Transverse colon (tissue), 4 donors: ENCODE data around the gene POLR2J. TPM values are rescaled to one million over a fixed set of nuclear protein-coding genes. Genes with fewer than 3 reads are reported as not detected.

Source experiments
- DNase-seq: peaks from one replicate; pipeline ENCODE4 v3.0.0-alpha.2; 2019
- H3K27ac ChIP-seq, 4 donors: fragments of 200-600 bp; sonication (generic); 2 replicates each; pipeline ENCODE4 v1.5.1; 2016 to 2018; ENCODE audit warnings: inconsistent platforms in 4 of 4
- H3K27me3 ChIP-seq: fragments of 200-600 bp; sonication (generic); 2 replicates; pipeline ENCODE4 v1.5.1; 2017; ENCODE audit warnings: inconsistent platforms
- H3K36me3 ChIP-seq, 4 donors: fragments of 200-600 bp; sonication (generic); 2 replicates each; pipeline ENCODE4 v1.5.1; 2017 to 2019; ENCODE audit warnings: inconsistent platforms in 4 of 4
- H3K4me1 ChIP-seq, 4 donors: fragments of 200-600 bp; sonication (generic); 2 replicates each; pipeline ENCODE4 v1.5.1; 2017 to 2020; ENCODE audit warnings: inconsistent platforms in 4 of 4
- H3K4me3 ChIP-seq, 4 donors: fragments of 200-600 bp; sonication (generic); 1 replicate in 1 of 4; 2 replicates in 3 of 4; pipeline versions ENCODE4 v1.5.1 to v1.6.1; 2017 to 2019; ENCODE audit warnings: inconsistent platforms in 4 of 4
- H3K9me3 ChIP-seq, 2 donors: fragments of 200-600 bp; sonication (generic); 2 replicates each; pipeline ENCODE4 v1.5.1; 2017 to 2019; ENCODE audit warnings: inconsistent platforms in 2 of 2
- CTCF ChIP-seq, 5 experiments: fragments of 200-600 bp in 3 of 5; fragments of 450-650 bp in 2 of 5; sonication (generic) in 3 of 5; IDR thresholded peaks; 1 replicate in 2 of 5; 2 replicates in 3 of 5; pipeline ENCODE4 v1.5.1; 2016 to 2017; ENCODE audit warnings: antibody characterized with exemption in 5 of 5, inconsistent platforms in 3 of 5, mild to moderate bottlenecking in 2 of 5, moderate library complexity in 1 of 5
- EP300 ChIP-seq: sonication (generic); formaldehyde crosslinking; IDR thresholded peaks from one replicate; pipeline ENCODE4 v1.6.1; 2017; ENCODE audit warnings: antibody characterized with exemption, low read depth
- POLR2A ChIP-seq: fragments of 450-650 bp; IDR thresholded peaks from one replicate; pipeline ENCODE4 v1.6.1; 2016; ENCODE audit warnings: antibody characterized with exemption, mild to moderate bottlenecking, moderate library complexity
- POLR2AphosphoS5 ChIP-seq, 3 donors: sonication (generic); formaldehyde crosslinking; IDR thresholded peaks; one replicate each; pipeline ENCODE4 v1.6.1; 2016; ENCODE audit warnings: antibody characterized with exemption in 3 of 3
- WGBS, 2 donors: methylation state at CpG; one replicate each; pipeline ENCODE4 v1.1.5; 2018; ENCODE audit warnings: low coverage in 1 of 2; 5-methylcytosine and 5-hydroxymethylcytosine counted together
- in situ Hi-C, 4 donors: fragments of 200-750 bp; cut with MboI; loops; one replicate each; pipeline versions ENCODE4 v1.15.0 to v1.15.1; 2017; ENCODE audit warnings: low sequenced_read_pairs in 3 of 4, low pct_ligation_motif_present in 1 of 4, low pct_unique_long_range_greater_than_20kb in 1 of 4
- intact Hi-C: fragments of 100-400 bp; cut with DNase I; formaldehyde crosslinking; loops from one replicate; pipeline ENCODE4 v1.15.1; 2023; ENCODE audit warnings: low total_unique reads
- total RNA-seq, 4 donors: library from RNA; depleted of rRNA; stranded (reverse); fragments of >200 nt; gene quantifications; one replicate each; pipeline ENCODE4 v1.1.0, GENCODE V29; 2016

Gene POLR2J
- total RNA-seq, 4 donors from 2014 or later: 5.4 to 30.3 (median 15.0) TPM

GRCh38 chr7:102434039-102434486 is 44.7 kb downstream of the POLR2J start:
- TF ChIP-seq EP300 (no peak), POLR2A (no peak), CTCF (IDR thresholded peaks at IDR 0.05) (no peak), POLR2AphosphoS5 (IDR thresholded peaks at IDR 0.05) (no peak)
- Histone ChIP-seq H3K9me3 (no peaks in the 10 kb centered on the region), H3K27me3 (no peaks in the 10 kb centered on the region), H3K27ac (peak overlapping the region; percentile 71 to 80 (median 75)), H3K36me3 (no peaks in the 10 kb centered on the region), H3K4me3 (peak overlapping the region; percentile 66 to 81 (median 80)), H3K4me1 (peaks cover 14 to 30% (median 24%) of the 10 kb centered on the region in 4 donors)
- intact Hi-C loops (no loop called here), in situ Hi-C loops (no loop called here)
- WGBS, 2 donors: 0 to 31% methylated on average over 2 to 9 of the region's 9 CpGs
- DNase-seq: no peak

DNA sequence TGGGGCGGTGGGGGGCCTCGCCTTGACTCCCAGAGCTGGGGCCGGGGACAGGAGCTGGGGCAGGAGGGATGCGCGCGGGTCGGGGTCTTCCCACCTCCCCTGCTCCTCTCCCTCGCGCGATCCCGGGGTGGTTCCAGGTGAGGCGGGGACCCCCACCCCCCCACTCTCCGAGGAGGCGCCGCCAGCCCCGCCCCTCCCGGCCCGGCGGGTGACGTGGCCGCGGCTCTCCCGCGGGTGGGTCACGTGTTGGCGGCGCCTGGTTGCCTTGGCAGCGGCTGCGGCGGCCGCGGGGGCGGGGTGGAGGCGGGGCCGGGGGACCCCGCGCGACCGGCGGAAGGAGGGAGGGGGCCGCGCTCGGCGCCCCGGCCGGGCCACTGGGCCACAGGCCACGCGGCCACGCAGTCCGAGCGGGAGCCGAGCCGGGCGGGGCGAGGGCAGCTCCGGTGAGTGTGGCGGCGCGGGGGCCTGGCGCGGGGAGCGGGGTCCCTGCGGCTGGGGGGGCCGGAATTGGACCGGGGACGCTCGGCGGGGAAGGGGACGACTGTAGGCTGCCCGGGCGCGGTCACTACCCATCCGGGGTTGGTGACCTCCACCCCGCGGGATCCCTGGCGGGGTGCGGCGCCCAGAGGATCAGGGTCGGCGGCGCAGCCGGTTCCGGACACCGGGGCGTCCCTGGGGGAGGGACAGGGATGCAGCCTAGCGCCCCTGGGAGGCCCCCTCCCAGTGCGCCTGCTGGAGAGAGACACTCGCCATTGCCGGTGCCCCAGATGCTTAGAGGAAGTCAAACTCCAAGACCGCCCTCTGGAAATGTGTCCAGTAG is 45.3 kb downstream of the POLR2J start, which contains the start of gene ORAI2:
TSS of gene ORAI2 (plus strand) at position 357 of the 820 bp plus-strand sequence. CDS start 5,382 bp downstream, outside the sequence.
- Histone ChIP-seq H3K27ac (peak within 1 kb of the TSS; percentile 71 to 80 (median 75)), H3K9me3 (no peaks in the 10 kb centered on the region), H3K4me1 (peaks cover 14 to 30% (median 24%) of the 10 kb centered on the region in 4 donors), H3K27me3 (no peaks in the 10 kb centered on the region), H3K36me3 (no peaks in the 10 kb centered on the region), H3K4me3 (peak within 1 kb of the TSS; percentile 66 to 81 (median 80))
- no peak for TF ChIP-seq EP300
- TF ChIP-seq POLR2A: no peak
- no peak for TF ChIP-seq CTCF (IDR thresholded peaks at IDR 0.05)
- no peak for TF ChIP-seq POLR2AphosphoS5 (IDR thresholded peaks at IDR 0.05)
- DNase-seq: peak; percentile 84
- in situ Hi-C loops (no loop called here), intact Hi-C loops (no loop called here)
- WGBS, 2 donors: 0% methylated on average over 24 of the region's 90 CpGs; no CpG with 5 or more reads in 1 of the 2 donors

- WGBS, 2 donors: 26 to 30% methylated on average over 6 to 25 of the region's 27 CpGs
- Histone ChIP-seq H3K4me1 (peaks cover 14 to 30% (median 24%) of the 10 kb centered on the region in 4 donors), H3K9me3 (no peaks in the 10 kb centered on the region), H3K36me3 (no peaks in the 10 kb centered on the region), H3K27ac (peak overlapping the region; percentile 71 to 80 (median 75)), H3K27me3 (no peaks in the 10 kb centered on the region), H3K4me3 (peak overlapping the region; percentile 44 to 81 (median 80))
- TF ChIP-seq POLR2AphosphoS5 (IDR thresholded peaks at IDR 0.05) (no peak), EP300 (no peak), POLR2A (no peak), CTCF (IDR thresholded peaks at IDR 0.05) (no peak)
- intact Hi-C loops (no loop called here), in situ Hi-C loops (no loop called here)
- DNase-seq: peak; percentile 50
Observed at GRCh38 chr7:102432442-102433218, 46.1 kb downstream of the POLR2J start.
